Fibroblast of villous mesenchyme (primary cell): Measurements from ENCODE around the gene NDUFS2. TPM values are rescaled to one million over a fixed set of nuclear protein-coding genes. Genes with fewer than 3 reads are reported as not detected.
"Not testable (repeated sequence)": the region's sequence is repeated elsewhere in the genome, so short reads cannot be mapped to it uniquely, and the experiment has no call there.

Source experiments
- DNase-seq: peaks from one replicate; pipeline ENCODE4 v3.0.0-alpha.2; 2010; ENCODE audit warnings: low read depth
- H3K4me3 ChIP-seq: 2 replicates; pipeline ENCODE4 v1.5.1; 2011; ENCODE audit warnings: low read depth, mild to moderate bottlenecking, low read length
- CTCF ChIP-seq: IDR thresholded peaks from 2 replicates; pipeline ENCODE4 v1.5.1; 2012; ENCODE audit warnings: low read depth, mild to moderate bottlenecking, low read length; ENCODE audit not compliant: insufficient read depth
- total RNA-seq: library from RNA; depleted of rRNA; stranded (reverse); fragments of >200 nt; gene quantifications from 2 replicates; pipeline ENCODE4 v1.2.3, GENCODE V29; 2012

Gene NDUFS2
- total RNA-seq, 1 donor = 105 TPM

- DNase-seq = no peak
- no peak overlapping the region for H3K4me3 ChIP-seq
- TF ChIP-seq CTCF = no peak
Observed at GRCh38 chr1:161251579-161251978, 49.4 kb downstream of the NDUFS2 start.

GRCh38 chr1:161255302-161255701, 53.1 kb downstream of the NDUFS2 start:
- H3K4me3 ChIP-seq = not testable (repeated sequence)

GRCh38 chr1:161255955-161256520, 53.9 kb downstream of the NDUFS2 start:
- not testable (repeated sequence) for H3K4me3 ChIP-seq, DNase-seq

More at GRCh38 chr1:161255302-161255701, 53.1 kb downstream of the NDUFS2 start:
- DNase-seq = not testable (repeated sequence)

GRCh38 chr1:161257109-161257508, 54.9 kb downstream of the NDUFS2 start:
- H3K4me3 ChIP-seq, DNase-seq: not testable (repeated sequence)

- H3K4me3 ChIP-seq = peak within 1 kb of the TSS; percentile 40
- peak; percentile 20 for DNase-seq
- no peak for TF ChIP-seq CTCF
Observed at GRCh38 chr1:161258439-161259344, 56.5 kb downstream of the NDUFS2 start, which contains the start of gene PCP4L1. TSS of gene PCP4L1 (plus strand) at chr1:161258745. CDS start at chr1:161258975, 230 bp downstream.

- no peak overlapping the region for H3K4me3 ChIP-seq
- TF ChIP-seq CTCF = no peak
- no peak for DNase-seq
Observed at GRCh38 chr1:161259345-161259702, 57.2 kb downstream of the NDUFS2 start.

- no peak overlapping the region for H3K4me3 ChIP-seq
- no peak for TF ChIP-seq CTCF
- no peak for DNase-seq
Observed at GRCh38 chr1:161259765-161260164, 57.6 kb downstream of the NDUFS2 start.

- TF ChIP-seq CTCF = no peak
- H3K4me3 ChIP-seq = no peak overlapping the region
- DNase-seq = no peak
Observed at GRCh38 chr1:161260376-161261260, 58.5 kb downstream of the NDUFS2 start.
